Measurements from ENCODE around the gene NEDD4L. TPM values are rescaled to one million over a fixed set of nuclear protein-coding genes. Genes with fewer than 3 reads are reported as not detected.

The NEDD4L gene
- total RNA-seq, 2 experiments from 2014 or later = 11.2 to 13.7 TPM

GRCh38 chr18:58128381-58129374, 84.7 kb downstream of the NEDD4L start:
- H3K9me3 ChIP-seq (ENCODE audit: control insufficient read depth in 1 of 2, insufficient read depth in 1 of 2, low read length in 2 of 2) = no peaks in the 10 kb centered on the region
- intact Hi-C loops (cut with DNase I, micrococcal nuclease) = loop anchor here in 1 of 2 experiments (10.0 kb wide), 1 partner anchor 504 kb away; the partner anchor contains the start of gene NARS1
- H3K27ac ChIP-seq (ENCODE audit: low read depth in 1 of 2, low read length in 2 of 2) = no peak overlapping the region
- no peaks in the 10 kb centered on the region for H3K4me1 Mint-ChIP-seq (ENCODE audit: low read depth)
- H3K27ac Mint-ChIP-seq = no peak overlapping the region
- H3K27me3 ChIP-seq (ENCODE audit: control insufficient read depth in 1 of 2, insufficient read depth in 2 of 2, low read length in 2 of 2) = no peaks in the 10 kb centered on the region
- ChIA-PET CTCF (no interaction called here), POLR2A (no interaction called here)
- TF ChIP-seq, protein P1, sequence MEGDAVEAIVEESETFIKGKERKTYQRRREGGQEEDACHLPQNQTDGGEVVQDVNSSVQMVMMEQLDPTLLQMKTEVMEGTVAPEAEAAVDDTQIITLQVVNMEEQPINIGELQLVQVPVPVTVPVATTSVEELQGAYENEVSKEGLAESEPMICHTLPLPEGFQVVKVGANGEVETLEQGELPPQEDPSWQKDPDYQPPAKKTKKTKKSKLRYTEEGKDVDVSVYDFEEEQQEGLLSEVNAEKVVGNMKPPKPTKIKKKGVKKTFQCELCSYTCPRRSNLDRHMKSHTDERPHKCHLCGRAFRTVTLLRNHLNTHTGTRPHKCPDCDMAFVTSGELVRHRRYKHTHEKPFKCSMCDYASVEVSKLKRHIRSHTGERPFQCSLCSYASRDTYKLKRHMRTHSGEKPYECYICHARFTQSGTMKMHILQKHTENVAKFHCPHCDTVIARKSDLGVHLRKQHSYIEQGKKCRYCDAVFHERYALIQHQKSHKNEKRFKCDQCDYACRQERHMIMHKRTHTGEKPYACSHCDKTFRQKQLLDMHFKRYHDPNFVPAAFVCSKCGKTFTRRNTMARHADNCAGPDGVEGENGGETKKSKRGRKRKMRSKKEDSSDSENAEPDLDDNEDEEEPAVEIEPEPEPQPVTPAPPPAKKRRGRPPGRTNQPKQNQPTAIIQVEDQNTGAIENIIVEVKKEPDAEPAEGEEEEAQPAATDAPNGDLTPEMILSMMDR (IDR thresholded peaks at IDR 0.05) = no peak
- ATAC-seq (ENCODE audit: poor library complexity) (no peak), DNase-seq (no peak)
- H3K36me3 ChIP-seq (ENCODE audit: insufficient read depth, low read length) = no peaks in the 10 kb centered on the region
- H3K9me3 Mint-ChIP-seq = no peaks in the 10 kb centered on the region
- H3K4me3 Mint-ChIP-seq = no peak overlapping the region
- no peak overlapping the region for H3K4me3 ChIP-seq (ENCODE audit: low read length)
- peaks cover 17% of the 10 kb centered on the region for H3K27me3 Mint-ChIP-seq
- peaks cover 2% of the 10 kb centered on the region for H3K4me1 ChIP-seq (ENCODE audit: insufficient read depth, low read length)
- no peaks in the 10 kb centered on the region for H3K36me3 Mint-ChIP-seq (ENCODE audit: low read depth)

DNA sequence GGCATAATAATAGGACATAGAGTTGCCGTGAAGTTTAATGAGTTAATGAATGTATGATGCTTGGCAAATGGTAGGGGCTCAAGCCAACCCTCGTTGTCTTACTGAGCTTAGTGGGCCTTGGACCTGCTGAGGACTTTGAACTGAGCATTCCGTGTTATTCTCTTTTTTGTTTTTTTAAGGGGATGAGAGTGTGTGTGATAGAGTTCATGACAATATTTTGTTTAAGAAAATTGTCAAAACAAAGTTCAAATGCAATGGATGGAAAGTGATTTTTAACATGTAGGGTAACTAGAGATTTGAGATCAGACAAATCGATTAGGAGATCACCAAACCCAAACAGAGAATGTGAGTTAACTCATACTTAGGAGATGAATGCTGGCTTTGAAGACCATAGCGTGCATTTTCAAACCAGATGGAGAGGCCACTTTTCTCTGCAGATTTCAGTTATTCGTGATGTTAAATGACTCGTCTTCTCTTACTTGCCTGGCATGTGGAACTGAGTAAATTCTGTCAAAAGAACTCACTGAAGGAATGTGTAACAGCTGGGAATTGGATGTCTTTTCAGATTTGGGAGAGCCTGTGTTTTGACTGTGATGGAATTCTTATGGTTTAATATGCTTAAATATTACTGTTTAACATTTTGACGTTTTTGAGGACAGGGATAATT, 88.7 kb downstream of the NEDD4L start:
- no peaks in the 10 kb centered on the region for H3K9me3 ChIP-seq (ENCODE audit: control insufficient read depth in 1 of 2, insufficient read depth in 1 of 2, low read length in 2 of 2)
- no peak overlapping the region for H3K27ac ChIP-seq (ENCODE audit: low read depth in 1 of 2, low read length in 2 of 2)
- H3K4me1 ChIP-seq (ENCODE audit: insufficient read depth, low read length) = peaks cover 7% of the 10 kb centered on the region
- no peaks in the 10 kb centered on the region for H3K9me3 Mint-ChIP-seq
- no peak overlapping the region for H3K4me3 ChIP-seq (ENCODE audit: low read length)
- ATAC-seq (ENCODE audit: poor library complexity) = no peak
- H3K27me3 ChIP-seq (ENCODE audit: control insufficient read depth in 1 of 2, insufficient read depth in 2 of 2, low read length in 2 of 2) = no peaks in the 10 kb centered on the region
- TF ChIP-seq, protein P1 (IDR thresholded peaks at IDR 0.05) = no peak
- intact Hi-C loops (cut with DNase I, micrococcal nuclease) = no loop called here
- H3K27ac Mint-ChIP-seq = no peak overlapping the region
- POLR2A ChIA-PET = no interaction called here
- H3K27me3 Mint-ChIP-seq = peaks cover 34% of the 10 kb centered on the region
- CTCF ChIA-PET = interaction anchor here (1.9 kb wide), 1 partner anchor 11 kb away, joined by 6 read pairs; no protein-coding TSS in a partner anchor
- peaks cover 4% of the 10 kb centered on the region for H3K4me1 Mint-ChIP-seq (ENCODE audit: low read depth)
- no peaks in the 10 kb centered on the region for H3K36me3 ChIP-seq (ENCODE audit: insufficient read depth, low read length)
- H3K36me3 Mint-ChIP-seq (ENCODE audit: low read depth) = no peaks in the 10 kb centered on the region
- no peak for DNase-seq
- no peak overlapping the region for H3K4me3 Mint-ChIP-seq

- intact Hi-C loops (cut with DNase I, micrococcal nuclease) = loop anchor here (1.0 to 5.0 kb wide), 2 partner anchors 92 to 93 kb away; partner anchors contain the start of gene NEDD4L (in 1 of the 2)
- H3K27ac ChIP-seq (ENCODE audit: low read depth in 1 of 2, low read length in 2 of 2) = no peak overlapping the region
- H3K4me3 Mint-ChIP-seq = no peak overlapping the region
- H3K4me1 ChIP-seq (ENCODE audit: insufficient read depth, low read length) = peaks cover 11% of the 10 kb centered on the region
- no peak overlapping the region for H3K27ac Mint-ChIP-seq
- H3K27me3 Mint-ChIP-seq = peaks cover 41% of the 10 kb centered on the region
- ChIA-PET POLR2A (no interaction called here), CTCF (interaction anchor here (1.0 to 1.3 kb wide), 2 partner anchors 92 to 253 kb away, joined by 3 read pairs; partner anchors contain the start of gene NEDD4L)
- H3K4me1 Mint-ChIP-seq (ENCODE audit: low read depth) = peaks cover 4% of the 10 kb centered on the region
- ATAC-seq (ENCODE audit: poor library complexity) (no peak), DNase-seq (peak in 3 of 14 experiments; percentile 23 to 49 (median 47))
- H3K36me3 ChIP-seq (ENCODE audit: insufficient read depth, low read length) = no peaks in the 10 kb centered on the region
- TF ChIP-seq, protein P1 (IDR thresholded peaks at IDR 0.05) = no peak
- no peaks in the 10 kb centered on the region for H3K36me3 Mint-ChIP-seq (ENCODE audit: low read depth)
- no peaks in the 10 kb centered on the region for H3K9me3 Mint-ChIP-seq
- H3K27me3 ChIP-seq (ENCODE audit: control insufficient read depth in 1 of 2, insufficient read depth in 2 of 2, low read length in 2 of 2) = peaks cover 4 to 5% of the 10 kb centered on the region in 2 experiments
- no peak overlapping the region for H3K4me3 ChIP-seq (ENCODE audit: low read length)
- no peaks in the 10 kb centered on the region for H3K9me3 ChIP-seq (ENCODE audit: control insufficient read depth in 1 of 2, insufficient read depth in 1 of 2, low read length in 2 of 2)
Measured at GRCh38 chr18:58135183-58135641, 91.2 kb downstream of the NEDD4L start.

All from CD4-positive, alpha-beta T cell (primary cell).